GM19397 (cell line): Measurements from ENCODE around the gene CUX1.
"Not testable (repeated sequence)": the region's sequence is repeated elsewhere in the genome, so short reads cannot be mapped to it uniquely, and the experiment has no call there.

Experiments used
- ATAC-seq: cut with Tn5 transposase; IDR thresholded peaks from one replicate; pipeline ENCODE4 v1.9.1; 2021; ENCODE audit warnings: mild to moderate bottlenecking, moderate library complexity; ENCODE audit not compliant: unreplicated experiment

Gene CUX1

GRCh38 chr7:101912716-101913110, 95.3 kb downstream of the CUX1 start:
- ATAC-seq: no peak

GRCh38 chr7:101913247-101913721, 95.9 kb downstream of the CUX1 start:
- no peak for ATAC-seq

- no peak for ATAC-seq
These were observed 96.4 kb downstream of the CUX1 start for GRCh38 chr7:101913851-101914250.

GRCh38 chr7:101915000-101915399, 97.6 kb downstream of the CUX1 start:
- no peak for ATAC-seq

DNA sequence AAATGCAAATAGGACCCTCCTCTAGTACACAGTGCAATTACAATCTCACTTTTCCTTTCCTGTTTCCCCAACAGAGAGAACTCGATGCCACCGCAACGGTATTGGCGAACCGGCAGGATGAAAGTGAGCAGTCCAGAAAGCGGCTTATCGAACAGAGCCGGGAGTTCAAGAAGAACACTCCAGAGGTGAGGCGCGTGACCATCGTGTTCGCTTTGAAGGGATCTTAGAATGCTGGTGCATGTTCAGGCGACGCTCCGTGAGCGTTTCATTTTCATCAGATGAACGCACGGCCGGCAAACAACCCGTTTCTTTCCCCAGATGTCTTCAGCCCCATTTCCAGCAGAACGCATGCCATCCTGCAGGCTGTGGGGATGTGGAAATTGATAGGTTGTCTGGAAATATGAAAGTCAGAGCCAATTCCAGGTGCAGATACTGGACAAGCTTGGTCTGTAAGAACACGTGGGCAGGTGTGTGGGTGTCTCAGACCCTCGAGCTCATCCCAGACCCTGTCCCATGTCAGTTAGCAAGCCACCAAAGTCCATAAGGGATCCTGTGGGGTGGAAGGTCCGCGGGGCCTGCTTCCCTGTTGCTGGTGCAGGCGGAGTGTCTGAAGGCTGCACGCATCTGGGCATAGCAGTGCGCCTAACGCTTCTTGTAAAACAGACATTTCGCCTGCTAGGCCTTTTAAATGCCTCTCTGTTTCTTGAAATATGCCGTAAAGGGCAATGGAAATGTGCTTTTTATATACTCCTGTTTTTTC, 98.8 kb downstream of the CUX1 start:
- ATAC-seq: no peak

GRCh38 chr7:101916876-101917275, 99.5 kb downstream of the CUX1 start:
- no peak for ATAC-seq

- ATAC-seq: no peak
These were observed 100.1 kb downstream of the CUX1 start for GRCh38 chr7:101917566-101917965.

GRCh38 chr7:101918426-101918825, 101.0 kb downstream of the CUX1 start:
- ATAC-seq: no peak

DNA sequence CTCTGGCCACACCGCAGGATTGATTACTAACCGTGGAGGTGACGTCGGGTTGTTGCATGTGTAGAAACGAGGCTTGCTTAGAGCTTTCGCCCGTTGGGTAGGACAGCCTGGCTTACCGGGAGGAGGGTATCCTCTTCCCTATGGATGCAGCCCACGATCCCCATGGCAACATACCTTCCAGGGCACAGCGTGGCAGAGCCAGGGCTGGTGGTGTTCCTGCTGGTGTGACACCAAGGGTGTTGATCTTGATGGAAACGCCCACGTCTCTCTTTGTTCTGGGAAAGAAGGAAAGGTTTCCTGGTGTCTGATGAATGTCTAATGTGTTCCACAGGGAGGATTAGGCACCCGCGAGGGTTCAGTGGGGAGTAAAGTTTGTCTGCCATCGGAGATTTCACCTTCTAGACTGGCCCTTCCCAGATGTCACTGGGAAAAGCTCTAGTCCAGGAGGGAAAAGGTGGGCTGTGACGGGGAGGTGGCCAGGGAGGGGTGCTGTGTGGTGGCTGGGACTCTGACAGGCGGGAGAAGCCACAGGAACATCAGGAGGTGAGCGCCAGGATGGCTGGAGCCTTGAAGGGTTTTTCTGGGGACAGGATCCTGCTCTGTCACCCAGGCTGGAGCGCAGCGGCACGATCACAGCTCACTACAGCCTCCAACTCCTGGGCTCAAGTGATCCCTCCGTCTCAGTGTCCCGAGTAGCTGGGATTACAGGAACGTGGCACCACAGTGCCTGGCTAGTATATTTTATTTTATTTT, 102.1 kb downstream of the CUX1 start:
- ATAC-seq: no peak

DNA sequence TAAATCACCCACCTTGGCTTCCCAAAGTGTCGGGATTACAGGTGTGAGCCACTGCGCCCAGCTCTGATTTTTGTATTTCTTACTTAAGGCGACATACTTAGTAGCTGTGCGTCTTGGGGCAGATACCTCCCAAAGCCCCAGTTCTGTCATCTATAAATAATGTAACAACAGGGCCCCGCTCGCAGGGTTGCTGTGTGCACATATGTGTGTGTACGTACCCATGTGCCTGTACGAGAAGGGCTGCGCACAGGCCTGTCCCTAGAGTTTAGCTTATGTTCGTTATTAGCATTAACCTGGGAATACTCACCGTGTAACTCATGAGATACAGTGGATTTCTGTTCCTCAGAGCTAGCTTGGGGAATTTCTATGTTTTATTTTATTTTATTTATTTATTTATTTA, 103.6 kb downstream of the CUX1 start:
- ATAC-seq: no peak

GRCh38 chr7:101921546-101922489, 104.4 kb downstream of the CUX1 start:
- not testable (repeated sequence) for ATAC-seq

- no peak for ATAC-seq
These were observed 105.5 kb downstream of the CUX1 start for GRCh38 chr7:101922631-101923601.

GRCh38 chr7:101923602-101923985, 106.2 kb downstream of the CUX1 start:
- ATAC-seq: no peak

GRCh38 chr7:101924171-101924570, 106.7 kb downstream of the CUX1 start:
- ATAC-seq: no peak

DNA sequence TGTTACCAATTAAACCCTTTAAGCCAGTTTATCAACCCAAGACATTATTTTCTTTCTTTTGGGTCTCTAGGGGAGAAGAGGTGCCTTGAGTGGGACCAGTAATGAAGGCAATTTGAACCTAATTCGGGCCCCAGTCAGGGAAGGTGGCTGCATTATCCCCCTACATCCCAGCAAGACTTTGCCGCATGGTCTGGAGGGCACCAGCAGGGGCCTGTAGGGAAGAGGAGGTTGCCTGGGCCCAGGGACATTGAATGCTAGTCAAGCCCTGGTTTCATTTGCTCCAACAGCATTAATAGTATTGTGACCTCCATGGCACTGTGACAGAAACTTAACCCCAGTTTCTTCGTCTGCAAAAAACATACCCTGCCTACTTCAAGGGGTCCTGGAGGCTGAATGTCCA, 108.8 kb downstream of the CUX1 start:
- no peak for ATAC-seq

DNA sequence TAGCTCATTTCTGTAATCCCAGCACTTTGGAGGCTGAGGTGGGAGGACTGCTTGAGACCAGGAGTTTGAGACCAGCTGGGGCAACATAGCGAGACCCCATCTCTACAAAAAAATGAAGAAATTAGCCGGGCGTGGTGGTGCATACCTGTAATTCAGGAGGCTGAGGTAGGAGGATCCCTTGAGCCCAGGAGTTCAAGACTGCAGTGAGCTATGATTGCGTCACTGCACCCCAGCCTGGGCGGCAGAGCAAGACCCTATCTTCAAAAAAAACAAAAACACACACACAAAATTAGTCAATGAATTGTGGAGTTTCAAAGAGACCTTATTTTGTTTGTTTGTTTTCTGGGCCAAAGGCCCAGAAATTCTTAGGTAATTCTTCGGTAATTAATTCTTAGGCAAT, 110.0 kb downstream of the CUX1 start:
- ATAC-seq: no peak

DNA sequence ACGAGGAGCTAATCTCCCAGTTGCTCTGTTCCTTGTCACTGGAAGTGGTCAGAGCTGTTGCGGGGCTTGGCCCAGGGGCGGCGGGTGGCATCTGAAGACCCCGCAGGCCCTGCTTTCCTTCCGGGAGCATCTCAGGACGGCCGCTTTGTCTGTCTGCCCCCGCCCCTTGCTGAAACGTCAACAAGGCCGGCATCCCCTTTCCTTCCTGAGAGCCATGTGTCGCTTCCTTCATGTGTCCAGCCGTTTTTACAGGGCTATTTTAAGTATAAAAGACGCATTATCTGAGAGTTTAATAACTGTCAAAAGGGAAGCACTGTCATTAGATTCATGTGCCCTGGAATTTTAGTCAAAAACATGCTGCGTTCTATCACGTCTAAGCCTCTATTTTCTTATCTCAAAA, 110.4 kb downstream of the CUX1 start:
- ATAC-seq: no peak

DNA sequence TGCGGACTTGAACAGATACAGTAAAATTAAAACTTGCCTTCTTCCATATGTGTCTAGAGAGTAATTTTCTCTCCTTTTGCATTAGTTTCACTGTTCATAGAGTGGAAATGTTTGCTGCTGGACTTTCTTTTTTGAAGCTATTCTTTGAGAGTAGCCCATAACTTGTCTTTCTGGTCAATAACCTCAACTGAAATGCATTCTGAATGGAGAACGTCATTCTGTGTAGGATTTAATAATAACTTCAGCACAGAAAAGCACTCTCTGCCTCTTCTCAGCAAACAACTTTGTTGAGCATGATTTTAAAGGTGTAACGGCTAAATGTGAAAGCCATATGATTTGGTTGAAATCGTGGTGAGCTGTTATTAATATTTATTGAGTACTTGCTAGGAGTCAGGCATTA, 111.8 kb downstream of the CUX1 start:
- no peak for ATAC-seq

GRCh38 chr7:101929911-101930310, 112.5 kb downstream of the CUX1 start:
- ATAC-seq: not testable (repeated sequence)

DNA sequence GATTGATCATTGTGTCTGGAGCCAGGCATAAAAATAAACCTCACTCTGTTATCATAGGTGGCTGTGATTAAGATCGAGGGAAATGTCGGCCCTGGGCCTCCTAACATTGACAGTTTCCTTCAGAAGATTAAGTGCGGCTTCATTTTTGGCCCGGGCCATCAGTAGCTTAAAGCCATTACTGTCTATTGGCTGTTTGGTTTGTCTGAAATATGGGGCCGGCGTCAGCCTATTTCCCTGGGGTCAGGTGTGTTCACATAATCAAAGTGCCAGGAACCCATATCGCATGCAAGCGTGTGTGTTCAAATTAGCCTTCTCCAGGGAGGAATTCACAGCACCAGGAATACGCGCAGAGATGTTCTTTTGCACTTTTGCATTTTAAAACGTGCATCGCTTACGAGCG, 114.7 kb downstream of the CUX1 start:
- no peak for ATAC-seq
